CD4-positive, alpha-beta T cell treated with Interleukin-10 for 1 hour (primary cell): Measurements from ENCODE around the gene S100A13.

Source experiments
- DNase-seq: peaks from one replicate; pipeline ENCODE4 v3.0.0-alpha.2; 2020

S100A13 gene

GRCh38 chr1:153624965-153625611 is 2.2 kb downstream of the S100A13 start:
- DNase-seq: no peak

GRCh38 chr1:153623101-153623500 is 4.2 kb downstream of the S100A13 start:
- no peak for DNase-seq

GRCh38 chr1:153619171-153619570 is 8.1 kb downstream of the S100A13 start:
- no peak for DNase-seq

- DNase-seq: peak; percentile 64
Measured at GRCh38 chr1:153617663-153618062, 9.6 kb downstream of the S100A13 start.

GRCh38 chr1:153616917-153617311 is 10.4 kb downstream of the S100A13 start:
- DNase-seq: no peak

GRCh38 chr1:153616144-153616916 is 11.0 kb downstream of the S100A13 start, which contains the start of gene S100A14:
Gene S100A14, minus strand, starts transcription at chr1:153616325. Its CDS starts 467 bp downstream, at chr1:153615858.
- DNase-seq: no peak

GRCh38 chr1:153615406-153615805 is 11.9 kb downstream of the S100A13 start:
- DNase-seq: no peak

- no peak for DNase-seq
Measured at GRCh38 chr1:153614906-153615305, 12.4 kb downstream of the S100A13 start.

- DNase-seq: no peak
Measured at GRCh38 chr1:153614189-153614900, 13.0 kb downstream of the S100A13 start.

- no peak for DNase-seq
Measured at GRCh38 chr1:153613406-153613805, 13.9 kb downstream of the S100A13 start.

GRCh38 chr1:153612755-153613331 is 14.5 kb downstream of the S100A13 start, which contains the start of gene S100A16:
Gene S100A16, minus strand, starts transcription at chr1:153613137. Its CDS starts 4,986 bp downstream, at chr1:153608151.
- DNase-seq: no peak

GRCh38 chr1:153612111-153612754 is 15.1 kb downstream of the S100A13 start:
- DNase-seq: no peak

- DNase-seq: no peak
Measured at GRCh38 chr1:153611356-153611755, 15.9 kb downstream of the S100A13 start.

- DNase-seq: no peak
Measured at GRCh38 chr1:153610811-153611301, 16.4 kb downstream of the S100A13 start.

GRCh38 chr1:153610334-153610733 is 17.0 kb downstream of the S100A13 start:
- DNase-seq: no peak

- no peak for DNase-seq
Measured at GRCh38 chr1:153609585-153609907, 17.8 kb downstream of the S100A13 start.

- DNase-seq: no peak
Measured at GRCh38 chr1:153608742-153609584, 18.3 kb downstream of the S100A13 start.

- DNase-seq: no peak
Measured at GRCh38 chr1:153608089-153608682, 19.1 kb downstream of the S100A13 start.

GRCh38 chr1:153607381-153607780 is 19.9 kb downstream of the S100A13 start:
- no peak for DNase-seq

GRCh38 chr1:153606194-153606593 is 21.1 kb downstream of the S100A13 start:
- DNase-seq: no peak

- DNase-seq: no peak
Measured at GRCh38 chr1:153602749-153603148, 24.6 kb downstream of the S100A13 start.
